Tibial nerve (tissue), 4 donors: ENCODE results near the gene DPF1. TPM values are rescaled to one million over a fixed set of nuclear protein-coding genes. Genes with fewer than 3 reads are reported as not detected.
A peak's percentile ranks its signal among the peaks of the same experiment; 100 is the strongest.

Source experiments
- DNase-seq, 2 donors: peaks; one replicate each; pipeline ENCODE4 v3.0.0-alpha.2; 2019; ENCODE audit warnings: low spot score in 2 of 2
- H3K27ac ChIP-seq, 4 donors: fragments of 200-600 bp; sonication (generic) in 3 of 4; one replicate each; pipeline ENCODE4 v1.5.1; 2017 to 2019; ENCODE audit warnings: mild to moderate bottlenecking in 1 of 4
- H3K27me3 ChIP-seq, 2 donors: fragments of 200-600 bp; sonication (generic) in 1 of 2; one replicate each; pipeline versions ENCODE4 v1.5.1 to v1.6.0; 2017 to 2019
- H3K36me3 ChIP-seq, 3 donors: fragments of 200-600 bp; sonication (generic); one replicate each; pipeline ENCODE4 v1.5.1; 2018 to 2019
- H3K4me1 ChIP-seq, 4 donors: fragments of 200-600 bp; sonication (generic) in 3 of 4; one replicate each; pipeline ENCODE4 v1.5.1; 2017 to 2019
- H3K4me3 ChIP-seq, 4 donors: fragments of 200-600 bp; sonication (generic) in 3 of 4; one replicate each; pipeline ENCODE4 v1.5.1; 2017 to 2019; ENCODE audit warnings: mild to moderate bottlenecking in 1 of 4, moderate library complexity in 1 of 4
- H3K9me3 ChIP-seq, 4 donors: fragments of 200-600 bp; sonication (generic) in 3 of 4; one replicate each; pipeline ENCODE4 v1.5.1; 2017 to 2019
- EP300 ChIP-seq, 2 donors: sonication (generic); formaldehyde crosslinking; IDR thresholded peaks; one replicate each; pipeline ENCODE4 v1.6.1; 2017; ENCODE audit warnings: antibody characterized with exemption in 2 of 2, mild to moderate bottlenecking in 1 of 2
- POLR2A ChIP-seq, 2 donors: fragments of 450-650 bp; IDR thresholded peaks; one replicate each; pipeline ENCODE4 v1.6.1; 2017; ENCODE audit warnings: antibody characterized with exemption in 2 of 2, mild to moderate bottlenecking in 2 of 2, moderate library complexity in 2 of 2
- WGBS, 2 donors: methylation state at CpG; one replicate each; pipeline ENCODE4 v1.1.5; 2018; 5-methylcytosine and 5-hydroxymethylcytosine counted together
- total RNA-seq, 4 donors: library from RNA; depleted of rRNA; stranded (reverse); fragments of >200 nt; gene quantifications; one replicate each; pipeline ENCODE4 v1.1.0, GENCODE V29; 2016
- TF ChIP-seq, protein P1 (sequence below), 5 experiments: fragments of 200-600 bp in 3 of 5; fragments of 450-650 bp in 2 of 5; sonication (generic) in 3 of 5; IDR thresholded peaks; one replicate each; pipeline ENCODE4 v1.5.1; 2016 to 2019; ENCODE audit warnings: antibody characterized with exemption in 5 of 5, mild to moderate bottlenecking in 3 of 5, moderate library complexity in 2 of 5

Gene DPF1
- total RNA-seq, 4 donors from 2014 or later = not detected

GRCh38 chr19:38223617-38224013, 407 bp downstream of the DPF1 start:
- DNase-seq = no peak
- Histone ChIP-seq H3K27ac (no peak overlapping the region), H3K27me3 (peaks cover 0 to 92% of the 10 kb centered on the region in 2 donors), H3K9me3 (no peaks in the 10 kb centered on the region), H3K36me3 (no peaks in the 10 kb centered on the region), H3K4me3 (peak overlapping the region; percentile 11 to 46 (median 20)), H3K4me1 (peaks cover 0 to 19% (median 12%) of the 10 kb centered on the region in 4 donors)
- TF ChIP-seq, protein P1, sequence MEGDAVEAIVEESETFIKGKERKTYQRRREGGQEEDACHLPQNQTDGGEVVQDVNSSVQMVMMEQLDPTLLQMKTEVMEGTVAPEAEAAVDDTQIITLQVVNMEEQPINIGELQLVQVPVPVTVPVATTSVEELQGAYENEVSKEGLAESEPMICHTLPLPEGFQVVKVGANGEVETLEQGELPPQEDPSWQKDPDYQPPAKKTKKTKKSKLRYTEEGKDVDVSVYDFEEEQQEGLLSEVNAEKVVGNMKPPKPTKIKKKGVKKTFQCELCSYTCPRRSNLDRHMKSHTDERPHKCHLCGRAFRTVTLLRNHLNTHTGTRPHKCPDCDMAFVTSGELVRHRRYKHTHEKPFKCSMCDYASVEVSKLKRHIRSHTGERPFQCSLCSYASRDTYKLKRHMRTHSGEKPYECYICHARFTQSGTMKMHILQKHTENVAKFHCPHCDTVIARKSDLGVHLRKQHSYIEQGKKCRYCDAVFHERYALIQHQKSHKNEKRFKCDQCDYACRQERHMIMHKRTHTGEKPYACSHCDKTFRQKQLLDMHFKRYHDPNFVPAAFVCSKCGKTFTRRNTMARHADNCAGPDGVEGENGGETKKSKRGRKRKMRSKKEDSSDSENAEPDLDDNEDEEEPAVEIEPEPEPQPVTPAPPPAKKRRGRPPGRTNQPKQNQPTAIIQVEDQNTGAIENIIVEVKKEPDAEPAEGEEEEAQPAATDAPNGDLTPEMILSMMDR (IDR thresholded peaks at IDR 0.05) = no peak
- no peak for TF ChIP-seq POLR2A (IDR thresholded peaks at IDR 0.05)
- TF ChIP-seq EP300 (IDR thresholded peaks at IDR 0.05) = no peak
- WGBS, 2 donors = 8 to 13% methylated on average over 12 to 13 of the region's 13 CpGs

GRCh38 chr19:38223119-38223523, 901 bp downstream of the DPF1 start:
- no peak for TF ChIP-seq POLR2A (IDR thresholded peaks at IDR 0.05)
- TF ChIP-seq, protein P1 (IDR thresholded peaks at IDR 0.05) = no peak
- no peak for TF ChIP-seq EP300 (IDR thresholded peaks at IDR 0.05)
- no peaks in the 10 kb centered on the region for H3K9me3 ChIP-seq
- peaks cover 0 to 92% of the 10 kb centered on the region in 2 donors for H3K27me3 ChIP-seq
- no peak for DNase-seq
- no peak overlapping the region for H3K4me3 ChIP-seq
- 88 to 89% methylated on average over 3 of the region's 3 CpGs for WGBS, 2 donors
- peaks cover 0 to 14% (median 7%) of the 10 kb centered on the region in 4 donors for H3K4me1 ChIP-seq
- no peaks in the 10 kb centered on the region for H3K36me3 ChIP-seq
- no peak overlapping the region for H3K27ac ChIP-seq

DNA sequence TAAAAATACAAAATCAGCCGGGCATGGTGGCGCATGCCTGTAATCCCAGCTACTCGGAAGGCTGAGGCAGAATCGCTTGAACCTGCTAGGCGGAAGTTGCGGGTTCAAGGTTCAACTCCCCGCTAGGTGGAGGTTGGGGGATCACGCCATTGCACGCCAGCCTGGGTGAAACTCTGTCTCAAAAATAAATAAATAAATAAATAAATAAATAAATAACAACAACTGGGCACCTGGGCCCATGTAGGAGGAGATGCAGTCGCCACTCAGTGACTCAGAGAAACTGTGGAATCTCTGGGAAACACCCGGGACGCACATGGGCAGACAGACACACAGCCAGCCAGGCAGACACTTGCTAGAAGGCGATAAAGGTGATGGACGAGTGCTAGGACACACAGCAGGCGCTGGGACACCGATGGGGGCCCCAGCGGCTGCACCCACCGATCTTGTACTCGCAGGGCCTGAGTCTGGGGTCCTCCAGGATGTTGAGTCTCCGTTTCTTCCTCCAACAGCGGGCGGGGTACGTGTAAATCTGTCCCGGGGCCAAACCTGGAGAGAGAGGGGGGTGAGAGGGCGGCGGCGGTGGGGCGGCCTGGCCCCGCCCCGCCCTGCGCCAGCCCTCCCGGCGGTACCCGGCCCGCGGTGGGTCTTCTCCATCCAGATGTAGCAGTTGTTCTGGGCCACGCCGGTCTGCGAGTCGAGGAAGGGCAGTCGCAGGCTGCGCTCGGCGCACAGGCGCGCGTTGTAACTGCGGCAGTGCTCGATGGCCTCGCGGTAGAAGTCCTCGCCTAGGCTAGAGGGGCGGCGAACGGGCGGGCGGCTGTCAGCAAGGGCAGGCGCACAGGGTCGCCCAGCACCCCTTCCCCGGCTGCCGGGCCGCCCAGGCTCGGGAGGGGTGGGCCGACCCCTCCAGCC, 1.8 kb downstream of the DPF1 start:
- Histone ChIP-seq H3K9me3 (no peaks in the 10 kb centered on the region), H3K27ac (no peak overlapping the region), H3K4me3 (no peak overlapping the region), H3K27me3 (peaks cover 0 to 92% of the 10 kb centered on the region in 2 donors), H3K4me1 (peaks cover 0 to 12% (median 4%) of the 10 kb centered on the region in 4 donors), H3K36me3 (no peaks in the 10 kb centered on the region)
- WGBS, 2 donors = 75 to 78% methylated on average over 34 to 36 of the region's 64 CpGs
- DNase-seq = no peak
- TF ChIP-seq POLR2A (IDR thresholded peaks at IDR 0.05) = no peak
- TF ChIP-seq EP300 (IDR thresholded peaks at IDR 0.05) = no peak
- TF ChIP-seq, protein P1 (IDR thresholded peaks at IDR 0.05) = no peak

DNA sequence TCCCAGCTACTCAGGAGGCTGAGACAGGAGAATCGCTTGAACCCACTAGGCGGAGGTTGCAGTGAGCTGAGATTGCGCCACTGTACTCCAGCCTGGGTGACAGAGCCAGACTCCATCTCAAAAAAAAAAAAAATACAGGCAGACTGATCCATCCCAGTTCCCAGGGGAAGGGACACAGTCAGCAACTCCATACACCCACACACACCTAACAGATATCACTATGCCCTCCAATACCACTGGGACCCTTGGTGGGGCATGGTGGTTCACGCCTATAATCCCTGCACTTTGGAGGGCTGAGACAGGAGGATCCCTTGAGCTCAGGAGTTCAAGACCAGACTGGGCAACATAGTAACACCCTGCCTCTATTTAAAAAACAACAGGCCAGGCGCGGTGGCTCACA, 2.6 kb downstream of the DPF1 start:
- TF ChIP-seq EP300 (IDR thresholded peaks at IDR 0.05) (no peak), POLR2A (IDR thresholded peaks at IDR 0.05) (no peak)
- TF ChIP-seq, protein P1 (IDR thresholded peaks at IDR 0.05) = no peak
- no peak for DNase-seq
- Histone ChIP-seq H3K36me3 (no peaks in the 10 kb centered on the region), H3K4me3 (no peak overlapping the region), H3K27me3 (peaks cover 0 to 90% of the 10 kb centered on the region in 2 donors), H3K4me1 (peaks cover 0 to 12% (median 4%) of the 10 kb centered on the region in 4 donors), H3K9me3 (no peaks in the 10 kb centered on the region), H3K27ac (no peak overlapping the region)
- WGBS, 2 donors = 93 to 96% methylated on average over 6 of the region's 6 CpGs

- no peak for TF ChIP-seq POLR2A (IDR thresholded peaks at IDR 0.05)
- TF ChIP-seq, protein P1 (IDR thresholded peaks at IDR 0.05) = no peak
- H3K9me3 ChIP-seq = no peaks in the 10 kb centered on the region
- no peak overlapping the region for H3K4me3 ChIP-seq
- H3K4me1 ChIP-seq = peaks cover 0 to 8% (median 4%) of the 10 kb centered on the region in 4 donors
- no peak for DNase-seq
- H3K27ac ChIP-seq = no peak overlapping the region
- H3K27me3 ChIP-seq = peaks cover 0 to 86% of the 10 kb centered on the region in 2 donors
- H3K36me3 ChIP-seq = no peaks in the 10 kb centered on the region
- 87% methylated on average over 10 of the region's 10 CpGs for WGBS, 2 donors
Observed at GRCh38 chr19:38219221-38219620, 4.8 kb downstream of the DPF1 start.
